ENCODE data around the gene GOLGA5. TPM values are rescaled to one million over a fixed set of nuclear protein-coding genes. Genes with fewer than 3 reads are reported as not detected.
A peak's percentile ranks its signal among the peaks of the same experiment; 100 is the strongest.
"Not testable (repeated sequence)": the region's sequence is repeated elsewhere in the genome, so short reads cannot be mapped to it uniquely, and the experiment has no call there.

GOLGA5 gene, protein sequence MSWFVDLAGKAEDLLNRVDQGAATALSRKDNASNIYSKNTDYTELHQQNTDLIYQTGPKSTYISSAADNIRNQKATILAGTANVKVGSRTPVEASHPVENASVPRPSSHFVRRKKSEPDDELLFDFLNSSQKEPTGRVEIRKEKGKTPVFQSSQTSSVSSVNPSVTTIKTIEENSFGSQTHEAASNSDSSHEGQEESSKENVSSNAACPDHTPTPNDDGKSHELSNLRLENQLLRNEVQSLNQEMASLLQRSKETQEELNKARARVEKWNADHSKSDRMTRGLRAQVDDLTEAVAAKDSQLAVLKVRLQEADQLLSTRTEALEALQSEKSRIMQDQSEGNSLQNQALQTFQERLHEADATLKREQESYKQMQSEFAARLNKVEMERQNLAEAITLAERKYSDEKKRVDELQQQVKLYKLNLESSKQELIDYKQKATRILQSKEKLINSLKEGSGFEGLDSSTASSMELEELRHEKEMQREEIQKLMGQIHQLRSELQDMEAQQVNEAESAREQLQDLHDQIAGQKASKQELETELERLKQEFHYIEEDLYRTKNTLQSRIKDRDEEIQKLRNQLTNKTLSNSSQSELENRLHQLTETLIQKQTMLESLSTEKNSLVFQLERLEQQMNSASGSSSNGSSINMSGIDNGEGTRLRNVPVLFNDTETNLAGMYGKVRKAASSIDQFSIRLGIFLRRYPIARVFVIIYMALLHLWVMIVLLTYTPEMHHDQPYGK
- total RNA-seq: 10 to 100 TPM; 42.2 to 44.1 TPM
- long read RNA-seq, transcript GOLGA5-201 (13 exons, 2,969 nt): major isoform, 80 of 99 reads
- long read RNA-seq, partial matches to known transcripts: 11 of 99 reads
- long read RNA-seq, other reads (novel, unspliced or antisense): 8 of 99 reads

DNA sequence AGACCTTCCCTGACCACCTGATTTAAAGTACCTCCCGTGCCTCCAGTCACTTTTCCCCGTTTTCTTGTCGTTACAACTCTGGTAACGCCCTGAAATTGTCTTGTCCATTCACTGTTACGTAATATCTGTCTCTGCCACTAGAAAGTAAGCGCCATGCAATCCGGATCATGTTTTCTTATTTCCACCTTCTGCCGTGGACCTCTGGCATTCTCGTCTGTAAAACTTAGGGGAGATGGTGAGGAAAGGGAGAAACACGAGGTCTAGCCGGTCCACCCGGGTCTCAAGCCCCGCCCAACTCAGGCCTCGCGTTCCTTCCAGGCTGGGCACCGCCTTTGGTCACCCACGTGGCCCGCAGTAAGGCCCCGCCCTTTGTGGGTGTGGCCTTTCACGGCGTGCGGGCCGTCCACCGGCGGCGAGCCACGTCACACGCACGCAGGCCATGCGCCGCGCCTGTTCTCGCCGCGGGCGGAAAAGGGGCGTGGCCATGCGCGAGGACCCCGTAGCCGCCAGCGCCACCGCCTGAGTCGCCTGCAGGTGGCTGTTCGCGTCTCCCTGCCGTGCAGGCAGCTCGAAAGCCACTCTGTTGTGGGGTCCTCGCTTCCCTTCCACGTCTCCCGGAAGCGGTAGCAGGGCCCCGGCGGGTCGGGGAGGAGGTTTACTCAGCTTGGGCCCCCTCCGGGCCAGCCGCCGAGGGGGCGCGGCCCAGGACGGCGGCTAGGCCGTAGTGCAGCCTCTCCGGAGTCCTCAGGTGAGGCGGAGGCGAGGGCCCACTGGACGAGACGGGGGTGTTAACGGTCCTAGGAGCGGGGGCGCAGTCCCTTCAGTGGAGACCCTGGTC is at the start of gene GOLGA5:
Gene GOLGA5, plus strand, starts transcription at position 597 of the 838 bp plus-strand sequence. CDS start 3,133 bp downstream, outside the sequence.
- ATAC-seq (peak; percentile 94), DNase-seq (peak; percentile 97 to 99)
- intact Hi-C loops (cut with DNase I, micrococcal nuclease): no loop called here

DNA sequence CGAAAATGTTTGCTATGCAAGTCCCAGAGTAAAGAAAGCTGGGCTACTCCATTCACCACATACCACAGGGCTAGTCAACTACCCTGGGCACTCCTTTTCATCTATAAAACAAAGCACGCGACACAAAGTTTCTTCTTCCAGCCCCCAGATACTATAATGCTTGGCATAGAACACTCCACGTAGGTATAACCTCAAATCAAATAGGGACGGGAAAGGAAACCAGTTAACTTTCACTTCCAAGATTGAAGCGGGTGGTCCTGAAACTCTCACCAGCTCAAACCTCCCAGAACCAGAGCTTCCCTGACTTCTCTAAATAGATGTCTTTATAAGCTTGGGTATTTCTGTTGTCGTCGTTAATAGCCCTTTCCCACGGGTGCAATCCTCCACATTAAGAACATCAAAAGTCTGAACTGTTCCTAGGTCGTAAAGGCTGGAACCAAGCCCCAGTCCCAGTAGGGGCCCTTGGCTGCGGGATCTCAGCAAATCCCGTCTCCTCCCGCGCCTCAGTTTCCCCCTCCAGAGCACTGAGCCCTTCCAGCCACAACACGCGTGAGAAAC is 46.3 kb upstream of the GOLGA5 start:
- ATAC-seq (peak; percentile 46), DNase-seq (no peak)
- intact Hi-C loops (cut with DNase I, micrococcal nuclease): loop anchor here in 1 of 2 donors (1.0 kb wide), 1 partner anchor 36 kb away; no protein-coding TSS in a partner anchor

DNA sequence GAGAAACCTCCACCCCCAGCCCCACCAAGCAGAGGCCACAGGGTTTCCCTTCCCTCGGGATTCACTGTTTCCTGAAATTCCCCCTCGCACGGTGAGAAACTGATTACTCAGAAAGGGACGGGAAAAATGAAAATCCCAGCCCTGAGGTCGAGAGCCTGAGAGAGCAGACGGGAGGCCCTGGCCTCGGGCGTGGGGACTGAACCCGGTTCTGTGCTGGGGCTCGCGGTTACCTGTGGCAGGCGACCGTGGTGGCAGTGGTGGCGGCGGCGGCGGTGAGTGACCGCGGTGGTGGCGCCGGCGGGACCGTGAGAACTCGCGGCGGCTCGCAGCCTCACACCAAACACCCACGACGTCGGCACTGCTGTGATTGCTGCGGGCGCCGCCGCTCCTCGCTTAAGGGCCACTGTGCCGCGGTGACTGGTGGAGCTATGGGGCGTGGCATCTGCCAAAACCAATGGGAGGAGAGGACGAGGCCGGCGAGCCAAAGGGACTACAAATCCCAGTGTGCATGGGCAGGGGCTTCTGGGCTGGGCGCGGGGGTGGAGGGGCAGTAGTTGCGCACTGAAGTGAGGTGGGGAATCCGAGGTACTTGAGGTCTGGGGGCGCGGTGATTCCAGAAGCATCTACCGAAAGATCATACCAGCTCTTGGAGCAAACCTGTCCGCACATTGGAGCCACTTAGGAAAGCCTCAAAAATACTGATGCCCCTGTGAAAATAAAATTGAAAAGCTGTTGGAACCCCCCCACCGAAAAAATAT is 45.7 kb upstream of the GOLGA5 start, which contains the start of gene LGMN:
Gene LGMN, minus strand, starts transcription at position 369 of the 758 bp plus-strand sequence. CDS start 15,841 bp downstream, outside the sequence.
- ATAC-seq: peak; percentile 98

DNA sequence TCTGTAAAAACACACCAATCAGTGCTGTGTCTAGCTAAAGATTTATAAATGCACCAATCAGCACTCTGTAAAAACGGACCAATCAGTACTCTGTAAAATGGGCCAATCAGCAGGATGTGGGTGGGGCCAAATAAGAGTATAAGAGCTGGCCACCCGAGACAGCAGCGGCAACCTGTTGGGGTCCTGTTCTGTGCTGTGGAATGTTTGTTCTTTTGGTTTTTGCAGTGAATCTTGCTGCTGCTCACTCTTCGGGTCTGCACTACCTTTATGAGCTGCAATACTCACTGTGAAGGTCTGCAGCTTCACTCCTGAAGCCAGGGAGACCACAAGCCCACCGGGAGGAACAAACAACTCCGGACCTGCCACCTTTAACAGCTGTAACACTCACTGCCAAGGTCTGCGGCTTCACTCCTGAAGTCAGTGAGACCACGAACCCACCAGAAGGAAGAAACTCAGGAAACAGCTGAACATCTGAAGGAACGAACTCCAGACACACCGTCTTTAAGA is 43.8 kb upstream of the GOLGA5 start:
- ATAC-seq; intact Hi-C loops (cut with DNase I, micrococcal nuclease); DNase-seq: not testable (repeated sequence)

More for the DNA sequence above, 45.7 kb upstream of the GOLGA5 start, which contains the start of gene LGMN:
- peak; percentile 96 to 97 for DNase-seq
- intact Hi-C loops (cut with DNase I, micrococcal nuclease): no loop called here

DNA sequence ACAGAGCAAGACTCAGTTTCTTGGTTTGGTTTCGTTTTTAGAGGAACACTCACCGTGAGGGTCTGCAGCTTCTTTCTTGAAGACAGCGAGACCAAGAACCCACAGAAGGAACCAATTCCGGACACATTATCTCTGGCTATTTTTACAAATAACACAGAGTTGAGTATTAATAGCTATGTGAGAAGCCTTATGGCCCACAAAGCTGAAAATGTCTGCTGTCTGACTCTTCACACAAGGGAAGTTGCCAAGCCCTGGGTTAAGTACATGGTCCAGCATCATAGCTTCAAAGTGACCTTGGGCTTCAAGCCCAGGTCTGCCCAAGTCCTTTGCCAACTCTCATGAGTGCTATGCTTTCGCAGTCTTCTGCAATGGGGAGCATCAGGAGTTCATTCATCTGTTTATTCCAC is 43.1 kb upstream of the GOLGA5 start:
- DNase-seq (no peak), ATAC-seq (no peak)
- intact Hi-C loops (cut with DNase I, micrococcal nuclease): no loop called here

DNA sequence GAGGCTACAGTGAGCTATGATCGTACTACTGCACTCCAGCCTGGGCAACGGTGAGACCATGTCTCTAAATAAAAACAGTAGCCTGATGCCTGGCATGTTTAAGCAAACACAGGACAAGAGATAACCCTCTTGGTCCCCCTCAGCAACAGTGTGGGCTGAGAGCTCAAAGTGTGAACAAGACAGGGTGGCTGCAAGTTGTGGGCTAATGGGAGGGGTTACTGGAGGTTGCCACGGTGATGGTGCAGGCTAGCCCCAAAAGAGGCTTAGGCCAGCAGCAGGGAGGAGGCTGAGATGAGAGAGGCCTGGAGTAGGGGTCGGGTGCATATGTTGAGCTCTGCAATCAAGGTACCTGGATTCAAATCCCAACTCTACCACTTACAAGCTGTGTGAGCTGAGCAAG is 42.3 kb upstream of the GOLGA5 start:
- intact Hi-C loops (cut with DNase I, micrococcal nuclease): no loop called here
- DNase-seq (no peak), ATAC-seq (no peak)

DNA sequence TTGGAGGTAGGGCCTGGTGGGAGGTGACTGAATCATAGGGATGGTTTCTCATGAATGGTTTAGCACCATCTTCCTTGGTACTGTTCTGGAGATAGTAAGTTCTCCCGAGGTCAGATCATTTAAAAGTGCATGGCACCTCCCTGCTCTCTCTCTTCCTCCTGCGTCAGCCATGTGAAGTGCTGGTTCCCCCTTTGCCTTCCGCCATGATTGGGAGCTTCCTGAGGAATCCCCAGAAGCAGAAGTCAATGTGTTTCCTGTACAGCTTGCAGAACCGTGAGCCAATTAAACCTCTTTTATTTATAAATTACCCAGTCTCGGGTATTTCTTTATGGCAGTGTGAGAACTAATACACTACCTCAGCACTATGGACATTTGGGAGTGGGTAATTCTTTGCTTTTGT is 40.9 kb upstream of the GOLGA5 start:
- ATAC-seq (no peak), DNase-seq (no peak)
- intact Hi-C loops (cut with DNase I, micrococcal nuclease): no loop called here

DNA sequence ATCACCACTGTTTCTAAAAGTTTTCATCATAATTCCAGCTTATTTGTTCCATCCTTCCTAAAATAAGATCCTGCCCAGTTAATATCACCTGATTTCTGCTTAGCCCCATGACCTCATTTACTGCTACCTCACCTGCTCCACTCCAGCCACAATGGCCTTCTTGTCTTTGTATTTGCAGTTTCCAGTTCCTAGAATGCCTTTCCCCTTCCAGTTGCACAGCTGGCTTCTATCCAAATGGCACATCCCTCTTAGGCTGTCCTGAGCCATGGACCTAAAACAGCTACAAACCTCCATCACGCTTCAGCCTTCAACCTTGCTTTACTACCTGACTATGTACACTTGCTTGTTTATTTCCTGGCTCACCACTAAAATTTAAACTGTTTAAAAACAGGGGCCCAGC is 39.1 kb upstream of the GOLGA5 start:
- peak; percentile 36 for ATAC-seq
- intact Hi-C loops (cut with DNase I, micrococcal nuclease): no loop called here
- DNase-seq: no peak

DNA sequence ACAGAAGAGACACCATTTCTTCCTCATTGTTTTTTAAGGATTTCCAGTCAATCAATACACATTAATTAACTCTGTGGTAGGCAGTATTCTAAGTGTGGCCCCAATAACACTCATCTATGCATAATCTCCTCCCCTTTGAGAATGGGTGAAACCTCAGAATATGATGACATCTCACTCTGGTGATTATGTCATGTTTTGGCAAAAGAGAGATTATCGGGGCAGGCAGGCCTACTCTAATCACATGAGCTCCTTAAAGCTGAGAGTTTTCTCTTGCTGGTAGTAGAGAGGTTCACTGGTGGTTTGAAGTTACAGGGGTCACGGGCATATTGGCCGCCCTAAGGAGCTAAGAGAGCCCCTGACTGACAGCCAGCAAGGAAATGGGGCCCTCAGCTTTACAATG is 38.6 kb upstream of the GOLGA5 start:
- no peak for ATAC-seq

DNA sequence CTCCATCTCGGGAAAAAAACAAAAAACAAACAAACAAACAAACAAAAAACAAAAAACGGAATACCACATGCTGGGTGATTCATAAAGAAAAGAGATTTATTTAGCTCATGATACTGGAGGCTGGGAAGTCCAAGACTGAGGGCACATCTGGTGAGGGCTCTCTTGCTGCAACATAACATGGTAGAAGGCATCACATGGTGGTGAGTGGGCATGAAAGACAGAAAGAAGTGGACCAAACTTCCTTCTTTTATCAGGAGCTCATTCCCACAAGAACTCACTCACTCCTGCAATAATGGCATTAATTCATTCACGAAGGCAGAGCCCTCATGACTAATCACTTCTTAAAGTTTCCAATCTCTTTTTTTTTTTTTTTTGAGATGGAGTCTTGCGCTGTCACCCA is 37.7 kb upstream of the GOLGA5 start:
- DNase-seq (no peak), ATAC-seq (no peak)
- intact Hi-C loops (cut with DNase I, micrococcal nuclease): no loop called here

More for the DNA sequence above, 38.6 kb upstream of the GOLGA5 start:
- intact Hi-C loops (cut with DNase I, micrococcal nuclease): no loop called here
- DNase-seq: no peak

DNA sequence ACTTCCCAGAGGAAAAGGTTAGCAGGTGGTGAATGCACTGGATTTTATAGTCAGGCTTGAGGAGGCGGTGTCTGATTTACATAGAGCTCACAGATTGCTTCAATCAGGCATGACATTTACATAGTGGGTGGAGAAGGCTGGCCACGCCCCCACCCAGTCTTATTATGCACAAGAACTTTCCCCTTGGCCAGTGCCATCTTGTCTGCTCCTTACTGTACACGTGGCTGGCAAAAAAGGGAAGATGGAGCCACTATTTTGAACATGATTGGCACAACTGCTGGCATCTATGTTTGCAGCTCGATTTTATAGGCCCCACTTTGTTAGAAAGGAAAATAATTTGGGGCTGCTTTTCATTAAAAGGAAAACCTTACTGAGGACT is 34.8 kb upstream of the GOLGA5 start:
- peak; percentile 91 for ATAC-seq
- intact Hi-C loops (cut with DNase I, micrococcal nuclease): no loop called here

DNA sequence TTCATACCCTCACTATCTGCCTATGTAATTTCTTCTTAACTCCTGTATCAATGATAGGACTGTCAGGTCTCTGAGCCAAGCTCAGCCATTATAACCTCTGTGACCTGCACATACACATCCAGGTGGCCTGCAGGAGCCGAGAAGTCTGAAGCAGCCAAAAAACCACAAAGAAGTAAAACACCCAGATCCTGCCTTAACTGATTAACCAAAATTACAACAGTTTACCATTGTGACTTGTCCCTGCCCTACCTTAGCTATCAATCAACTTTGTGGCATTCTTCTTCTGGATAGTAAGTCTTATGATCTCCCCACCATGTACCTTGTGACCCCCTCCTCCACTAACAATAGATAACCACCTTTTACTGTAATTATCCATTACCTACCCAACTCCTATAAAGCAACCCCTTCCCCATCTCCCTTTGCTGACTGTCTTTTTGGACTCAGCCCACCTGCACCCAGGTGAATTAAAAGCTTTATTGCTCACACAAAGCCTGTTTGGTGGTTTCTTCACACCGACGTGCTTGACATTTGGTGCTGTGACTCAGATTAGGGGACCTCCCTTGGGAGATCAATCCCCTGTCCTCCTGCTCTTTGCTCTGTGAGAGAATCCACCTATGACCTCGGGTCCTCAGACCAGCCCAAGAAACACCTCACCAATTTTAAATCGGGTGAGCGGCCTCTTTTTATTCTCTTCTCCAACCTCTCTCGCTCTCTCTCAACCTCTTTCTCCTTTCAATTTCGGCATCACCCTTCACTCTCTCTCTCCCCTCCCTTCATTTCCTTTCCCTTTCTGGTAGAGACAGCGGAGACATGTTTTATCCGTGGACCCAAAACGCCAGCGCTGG is 34.2 kb upstream of the GOLGA5 start:
- ATAC-seq (no peak), DNase-seq (no peak)
- intact Hi-C loops (cut with DNase I, micrococcal nuclease): no loop called here

More for the DNA sequence above, 34.8 kb upstream of the GOLGA5 start:
- DNase-seq: peak; percentile 44 to 50

DNA sequence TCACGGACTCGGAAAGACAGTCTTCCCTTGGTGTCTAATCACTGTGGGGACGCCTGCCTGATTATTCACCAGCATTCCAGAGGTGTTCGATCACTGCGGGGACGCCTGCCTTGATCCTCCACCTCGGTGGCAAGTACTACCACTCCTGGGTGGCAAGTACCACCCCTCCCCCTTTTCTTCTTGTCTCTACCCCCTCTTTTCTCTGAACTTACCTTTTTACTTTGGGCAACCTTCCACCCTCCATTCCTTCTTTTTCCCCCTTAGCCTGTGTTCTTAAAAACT is 33.6 kb upstream of the GOLGA5 start:
- DNase-seq: no peak
- ATAC-seq: no peak
- intact Hi-C loops (cut with DNase I, micrococcal nuclease): no loop called here

DNA sequence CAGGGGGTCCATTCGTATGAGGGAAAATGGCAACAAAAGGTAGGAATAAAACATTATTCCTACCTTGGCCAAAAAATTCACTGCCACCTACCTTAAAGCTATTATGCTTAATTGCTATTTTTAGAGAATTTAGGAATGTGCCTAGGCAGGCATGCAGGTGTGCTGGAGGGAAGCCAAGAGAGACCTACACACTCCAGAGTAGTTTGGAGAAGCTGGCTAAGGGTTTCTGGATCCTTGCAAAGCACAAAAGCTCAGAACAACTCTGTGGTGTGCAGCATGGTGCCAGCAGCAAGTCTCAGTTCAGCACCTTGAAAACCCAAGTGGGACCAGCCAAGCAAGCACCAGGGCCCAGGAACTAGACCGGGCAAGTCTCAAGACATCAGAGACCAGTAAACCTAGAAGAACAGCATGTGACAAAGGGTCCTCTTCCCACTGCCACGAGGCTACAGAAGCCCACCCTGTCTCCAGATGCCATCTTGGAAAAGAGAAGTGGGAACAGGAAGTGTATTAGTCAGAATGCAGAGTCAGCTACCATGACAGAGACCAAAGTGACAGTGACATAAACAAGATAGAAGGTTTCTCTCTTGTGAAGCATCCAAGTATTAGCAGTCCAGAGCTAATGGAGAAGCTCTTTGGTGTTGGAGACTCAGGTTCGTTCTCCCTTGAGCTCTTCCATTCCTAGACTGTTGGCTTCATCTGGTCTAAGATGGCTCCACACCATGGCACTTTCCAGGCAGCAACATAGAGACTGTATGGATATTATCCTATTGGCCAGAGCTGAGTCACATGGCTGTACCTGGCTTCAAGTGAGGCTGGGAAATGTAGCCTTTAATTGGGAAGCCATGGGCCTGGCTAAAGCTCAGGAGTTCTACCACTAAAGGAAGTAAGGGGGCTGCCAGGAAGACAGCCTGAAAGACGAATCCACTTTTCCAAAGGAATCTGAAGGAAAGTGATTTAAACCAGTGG is 30.2 kb upstream of the GOLGA5 start:
- ATAC-seq; DNase-seq; intact Hi-C loops (cut with DNase I, micrococcal nuclease): not testable (repeated sequence)

DNA sequence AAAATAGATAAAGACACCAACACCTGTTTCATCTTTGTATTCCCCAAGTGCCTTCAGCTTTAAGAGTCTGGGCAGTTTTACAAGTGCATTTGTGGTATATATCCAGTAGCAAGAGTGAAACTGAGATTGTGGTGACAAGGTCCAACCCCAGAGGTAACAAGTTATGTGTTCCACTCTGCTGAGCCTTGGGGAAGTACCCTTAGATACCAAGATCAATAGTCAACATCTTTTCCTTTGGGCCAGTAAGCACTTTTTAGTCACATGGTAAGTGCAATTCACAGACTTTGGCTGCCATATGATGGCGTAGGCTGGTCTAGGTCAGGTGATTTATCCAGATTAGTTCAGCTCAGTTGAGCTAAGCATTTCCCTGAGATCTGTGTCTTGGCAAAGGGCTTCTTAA is 25.9 kb upstream of the GOLGA5 start:
- intact Hi-C loops (cut with DNase I, micrococcal nuclease); DNase-seq: not testable (repeated sequence)
- ATAC-seq: peak; percentile 96

DNA sequence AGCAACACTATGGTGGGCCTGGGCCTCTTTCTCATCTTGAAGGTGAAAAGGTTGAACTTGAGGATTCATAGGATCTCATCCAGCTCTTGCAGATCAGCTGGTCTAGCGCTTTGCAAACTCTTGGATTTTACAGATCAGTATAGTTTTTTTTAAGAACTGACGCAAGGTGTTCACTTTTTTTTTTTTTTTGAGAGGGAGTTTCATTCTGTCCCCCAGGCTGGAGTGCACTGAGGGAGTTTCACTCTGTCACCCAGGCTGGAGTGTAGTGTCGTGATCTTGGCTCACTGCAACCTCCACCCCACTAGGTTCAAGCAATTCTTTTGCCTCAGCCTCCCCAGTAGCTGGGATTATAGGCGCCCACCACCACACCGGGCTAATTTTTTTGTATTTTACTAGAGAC is 25.3 kb upstream of the GOLGA5 start:
- intact Hi-C loops (cut with DNase I, micrococcal nuclease): no loop called here
- DNase-seq (no peak), ATAC-seq (no peak)
